ENCODE results near the gene NEFH. TPM values are rescaled to one million over a fixed set of nuclear protein-coding genes. Genes with fewer than 3 reads are reported as not detected.
"Not testable (repeated sequence)": the region's sequence is repeated elsewhere in the genome, so short reads cannot be mapped to it uniquely, and the experiment has no call there.

The NEFH gene
- under 1 TPM in 1 of 3 donors, not detected in 2; 0.64 TPM for polyA plus RNA-seq

GRCh38 chr22:29479417-29480261 is at the start of gene NEFH:
Gene NEFH, plus strand, starts transcription at chr22:29480218. Its CDS starts 45 bp downstream, at chr22:29480263.
- peaks cover 11 to 14% of the 10 kb centered on the region in 2 donors for H3K4me1 Mint-ChIP-seq
- no peak for DNase-seq
- peak within 1 kb of the TSS; percentile 54 to 65 (median 55) for H3K4me3 Mint-ChIP-seq
- peaks cover 0 to 4% (median 0%) of the 10 kb centered on the region in 6 donors for H3K9me3 Mint-ChIP-seq
- peaks cover 6 to 19% (median 14%) of the 10 kb centered on the region in 3 donors for H3K27me3 Mint-ChIP-seq (ENCODE audit: low read depth in 3 of 3)
- peak within 1 kb of the TSS in 1 of 6 donors; percentile 60 for H3K27ac Mint-ChIP-seq
- H3K36me3 Mint-ChIP-seq, result no peaks in the 10 kb centered on the region

- H3K36me3 Mint-ChIP-seq, result no peaks in the 10 kb centered on the region
- H3K4me3 Mint-ChIP-seq, result no peak overlapping the region
- no peak overlapping the region for H3K27ac Mint-ChIP-seq
- H3K9me3 Mint-ChIP-seq, result no peaks in the 10 kb centered on the region
- peaks cover 1 to 14% (median 3%) of the 10 kb centered on the region in 3 donors for H3K27me3 Mint-ChIP-seq (ENCODE audit: low read depth in 3 of 3)
- H3K4me1 Mint-ChIP-seq, result no peaks in the 10 kb centered on the region
- no peak for DNase-seq
These were observed 48.0 kb upstream of the NEFH start for GRCh38 chr22:29431986-29432385.

- Mint-ChIP-seq H3K4me1 (no peaks in the 10 kb centered on the region), H3K27ac (no peak overlapping the region)
These were observed 46.2 kb upstream of the NEFH start for GRCh38 chr22:29433856-29434255.

GRCh38 chr22:29434288-29434687 is 45.7 kb upstream of the NEFH start:
- Mint-ChIP-seq H3K4me3 (no peak overlapping the region), H3K9me3 (no peaks in the 10 kb centered on the region), H3K27ac (no peak overlapping the region), H3K27me3 (ENCODE audit: low read depth in 3 of 3) (peaks cover 0 to 12% (median 3%) of the 10 kb centered on the region in 3 donors), H3K4me1 (no peaks in the 10 kb centered on the region), H3K36me3 (no peaks in the 10 kb centered on the region)
- no peak for DNase-seq

More at GRCh38 chr22:29433856-29434255, 46.2 kb upstream of the NEFH start:
- Mint-ChIP-seq H3K4me3 (no peak overlapping the region), H3K9me3 (no peaks in the 10 kb centered on the region), H3K27me3 (ENCODE audit: low read depth in 3 of 3) (peaks cover 0 to 14% (median 3%) of the 10 kb centered on the region in 3 donors), H3K36me3 (no peaks in the 10 kb centered on the region)
- DNase-seq, result no peak

GRCh38 chr22:29435236-29436136 is 44.5 kb upstream of the NEFH start:
- no peak overlapping the region for H3K27ac Mint-ChIP-seq
- H3K4me3 Mint-ChIP-seq, result no peak overlapping the region
- H3K4me1 Mint-ChIP-seq, result no peaks in the 10 kb centered on the region
- no peaks in the 10 kb centered on the region for H3K36me3 Mint-ChIP-seq
- no peaks in the 10 kb centered on the region for H3K9me3 Mint-ChIP-seq
- H3K27me3 Mint-ChIP-seq (ENCODE audit: low read depth in 3 of 3), result peaks cover 0 to 8% (median 3%) of the 10 kb centered on the region in 3 donors
- DNase-seq, result no peak

- H3K9me3 Mint-ChIP-seq; DNase-seq; H3K4me1 Mint-ChIP-seq; H3K36me3 Mint-ChIP-seq; H3K4me3 Mint-ChIP-seq; H3K27ac Mint-ChIP-seq; H3K27me3 Mint-ChIP-seq (ENCODE audit: low read depth in 3 of 3): not testable (repeated sequence)
These were observed 41.7 kb upstream of the NEFH start, which contains the start of gene RFPL1 for GRCh38 chr22:29438283-29438682. Gene RFPL1, plus strand, starts transcription at chr22:29438583.

- Mint-ChIP-seq H3K4me3 (no peak overlapping the region), H3K27ac (no peak overlapping the region), H3K36me3 (no peaks in the 10 kb centered on the region)
These were observed 37.0 kb upstream of the NEFH start for GRCh38 chr22:29442976-29443375.

GRCh38 chr22:29443452-29443851 is 36.6 kb upstream of the NEFH start:
- Mint-ChIP-seq H3K9me3 (no peaks in the 10 kb centered on the region), H3K27me3 (ENCODE audit: low read depth in 3 of 3) (peaks cover 2 to 7% (median 6%) of the 10 kb centered on the region in 3 donors), H3K36me3 (no peaks in the 10 kb centered on the region), H3K27ac (no peak overlapping the region), H3K4me1 (no peaks in the 10 kb centered on the region), H3K4me3 (no peak overlapping the region)
- no peak for DNase-seq

More at GRCh38 chr22:29442976-29443375, 37.0 kb upstream of the NEFH start:
- no peaks in the 10 kb centered on the region for H3K9me3 Mint-ChIP-seq
- no peak for DNase-seq
- H3K4me1 Mint-ChIP-seq, result no peaks in the 10 kb centered on the region
- H3K27me3 Mint-ChIP-seq (ENCODE audit: low read depth in 3 of 3), result peaks cover 2 to 7% (median 5%) of the 10 kb centered on the region in 3 donors

GRCh38 chr22:29443861-29444792 is 35.9 kb upstream of the NEFH start:
- Mint-ChIP-seq H3K27ac (no peak overlapping the region), H3K27me3 (ENCODE audit: low read depth in 3 of 3) (peaks cover 2 to 9% (median 7%) of the 10 kb centered on the region in 3 donors), H3K4me1 (no peaks in the 10 kb centered on the region), H3K9me3 (no peaks in the 10 kb centered on the region), H3K4me3 (no peak overlapping the region), H3K36me3 (no peaks in the 10 kb centered on the region)
- no peak for DNase-seq

- DNase-seq, result no peak
- no peaks in the 10 kb centered on the region for H3K9me3 Mint-ChIP-seq
- no peak overlapping the region for H3K4me3 Mint-ChIP-seq
- H3K27me3 Mint-ChIP-seq (ENCODE audit: low read depth in 3 of 3), result peaks cover 2 to 9% (median 7%) of the 10 kb centered on the region in 3 donors
- H3K4me1 Mint-ChIP-seq, result no peaks in the 10 kb centered on the region
- H3K36me3 Mint-ChIP-seq, result no peaks in the 10 kb centered on the region
- H3K27ac Mint-ChIP-seq, result no peak overlapping the region
These were observed 34.5 kb upstream of the NEFH start for GRCh38 chr22:29445508-29445907.

GRCh38 chr22:29447906-29448305 is 32.1 kb upstream of the NEFH start:
- DNase-seq, result no peak
- H3K27ac Mint-ChIP-seq, result no peak overlapping the region
- H3K4me1 Mint-ChIP-seq, result no peaks in the 10 kb centered on the region
- peaks cover 2 to 8% (median 4%) of the 10 kb centered on the region in 3 donors for H3K27me3 Mint-ChIP-seq (ENCODE audit: low read depth in 3 of 3)
- H3K36me3 Mint-ChIP-seq, result no peaks in the 10 kb centered on the region
- no peak overlapping the region for H3K4me3 Mint-ChIP-seq
- H3K9me3 Mint-ChIP-seq, result no peaks in the 10 kb centered on the region

- no peak overlapping the region for H3K4me3 Mint-ChIP-seq
- no peaks in the 10 kb centered on the region for H3K9me3 Mint-ChIP-seq
- H3K27me3 Mint-ChIP-seq (ENCODE audit: low read depth in 3 of 3), result peaks cover 0 to 4% (median 2%) of the 10 kb centered on the region in 3 donors
- H3K4me1 Mint-ChIP-seq, result no peaks in the 10 kb centered on the region
- no peaks in the 10 kb centered on the region for H3K36me3 Mint-ChIP-seq
- no peak overlapping the region for H3K27ac Mint-ChIP-seq
- no peak for DNase-seq
These were observed 30.6 kb upstream of the NEFH start for GRCh38 chr22:29449296-29449875.

GRCh38 chr22:29450222-29450621 is 29.8 kb upstream of the NEFH start:
- Mint-ChIP-seq H3K27ac (no peak overlapping the region), H3K4me1 (no peaks in the 10 kb centered on the region), H3K4me3 (no peak overlapping the region), H3K36me3 (no peaks in the 10 kb centered on the region), H3K9me3 (no peaks in the 10 kb centered on the region), H3K27me3 (ENCODE audit: low read depth in 3 of 3) (peaks cover 0 to 5% (median 4%) of the 10 kb centered on the region in 3 donors)
- DNase-seq, result no peak
